Stimulated activated CD4-positive, alpha-beta T cell treated with anti-CD3 and anti-CD28 coated beads, Interleukin-12 subunit alpha, Interleukin-12 subunit beta, amount 100 ng/mL, for 4 hours (primary cell): Measurements from ENCODE around the gene SLC9C1.

Experiments
- DNase-seq: peaks from one replicate; pipeline ENCODE4 v3.0.0-alpha.2; 2020

Gene SLC9C1

DNA sequence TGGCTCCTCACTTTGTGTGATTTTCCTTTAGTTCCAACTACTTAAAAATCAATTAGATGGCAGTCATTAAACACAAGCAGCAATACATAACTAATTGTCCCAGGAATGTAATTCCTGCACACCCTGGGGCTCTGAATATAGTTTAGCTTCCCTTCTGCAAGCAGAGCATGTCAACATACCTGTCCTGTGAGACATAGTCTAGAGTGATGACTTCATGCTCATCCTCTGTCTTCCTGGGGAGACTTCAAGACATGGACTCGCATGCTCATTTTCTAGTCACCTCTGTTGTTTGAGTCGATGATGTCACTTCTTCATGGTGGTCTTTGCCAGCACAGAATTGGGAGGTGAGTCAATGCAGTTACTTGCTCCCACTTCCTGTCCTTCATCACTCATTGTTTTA lies 192.1 kb downstream of the SLC9C1 start:
- DNase-seq: no peak

DNA sequence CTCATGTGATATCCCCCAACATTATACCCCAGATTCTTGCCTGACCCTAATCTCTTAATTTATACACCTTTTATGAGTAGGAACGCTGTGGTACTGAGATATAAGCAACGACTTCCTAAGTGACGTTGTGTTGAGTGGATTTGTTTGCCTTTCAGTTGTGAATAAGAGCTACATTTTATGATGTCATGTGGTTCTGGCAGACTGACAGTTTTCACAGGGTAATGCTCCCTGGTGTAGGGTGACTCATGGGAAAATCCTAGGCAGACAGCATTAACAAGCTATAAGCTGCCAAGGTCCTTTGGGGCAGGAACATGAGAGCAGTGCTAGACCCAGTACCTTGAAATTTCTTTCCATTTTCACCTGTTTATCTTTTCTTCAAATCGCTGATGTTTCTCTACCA lies 196.6 kb downstream of the SLC9C1 start:
- no peak for DNase-seq

DNA sequence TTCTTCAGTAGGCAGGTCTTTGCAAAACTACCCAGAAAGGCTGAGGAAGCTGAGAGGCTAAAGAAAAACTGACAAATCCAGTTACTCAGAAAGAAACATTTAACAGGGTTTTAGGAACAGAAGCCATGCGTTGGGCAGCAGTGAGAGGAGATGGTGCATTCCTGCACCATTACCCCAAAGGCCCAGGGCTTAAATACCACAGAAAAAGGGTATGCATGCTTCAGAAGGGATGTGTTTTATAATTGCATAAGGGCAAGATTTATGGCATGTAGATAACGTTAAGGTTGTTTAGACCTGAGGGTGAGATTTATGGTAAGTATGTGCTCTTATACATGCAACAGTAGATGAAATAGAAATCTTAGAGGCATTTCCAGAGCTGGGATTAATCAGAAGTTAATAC lies 197.8 kb downstream of the SLC9C1 start:
- no peak for DNase-seq

DNA sequence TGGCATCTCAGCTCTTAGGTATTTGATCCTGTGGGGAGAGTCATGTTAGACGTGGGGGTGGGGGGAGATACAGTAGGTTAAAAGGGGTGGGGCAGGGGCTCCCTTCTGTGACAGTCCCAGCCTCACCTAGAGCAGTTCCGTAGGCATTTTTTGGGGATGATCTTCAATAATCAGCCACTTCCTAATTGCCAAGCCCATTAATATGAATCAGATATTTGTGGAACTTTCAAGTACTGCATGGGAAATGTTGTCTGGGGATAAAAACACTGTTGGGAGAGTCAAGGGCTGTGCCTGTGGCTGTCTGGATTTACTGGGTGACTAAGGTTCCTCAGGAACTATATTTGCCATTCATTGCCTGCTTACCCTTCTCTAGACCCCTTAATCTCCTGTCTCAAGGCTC lies 198.3 kb downstream of the SLC9C1 start:
- no peak for DNase-seq

DNA sequence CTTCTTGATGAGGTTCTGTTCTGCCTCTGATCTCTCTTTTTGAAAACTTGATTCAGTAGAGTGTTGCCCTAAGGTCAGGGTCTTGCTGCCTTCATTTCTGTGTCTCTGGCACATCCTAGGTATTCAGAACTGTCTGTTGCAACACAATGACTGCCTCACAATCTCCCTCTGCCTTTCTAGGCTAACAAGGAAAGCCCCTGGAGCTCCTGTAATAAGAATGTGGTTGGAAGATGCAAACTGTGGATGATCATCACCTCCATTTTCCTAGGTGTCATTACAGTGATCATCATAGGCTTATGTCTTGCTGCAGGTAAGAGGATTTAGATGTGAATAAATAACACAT lies 200.9 kb downstream of the SLC9C1 start:
- no peak for DNase-seq

DNA sequence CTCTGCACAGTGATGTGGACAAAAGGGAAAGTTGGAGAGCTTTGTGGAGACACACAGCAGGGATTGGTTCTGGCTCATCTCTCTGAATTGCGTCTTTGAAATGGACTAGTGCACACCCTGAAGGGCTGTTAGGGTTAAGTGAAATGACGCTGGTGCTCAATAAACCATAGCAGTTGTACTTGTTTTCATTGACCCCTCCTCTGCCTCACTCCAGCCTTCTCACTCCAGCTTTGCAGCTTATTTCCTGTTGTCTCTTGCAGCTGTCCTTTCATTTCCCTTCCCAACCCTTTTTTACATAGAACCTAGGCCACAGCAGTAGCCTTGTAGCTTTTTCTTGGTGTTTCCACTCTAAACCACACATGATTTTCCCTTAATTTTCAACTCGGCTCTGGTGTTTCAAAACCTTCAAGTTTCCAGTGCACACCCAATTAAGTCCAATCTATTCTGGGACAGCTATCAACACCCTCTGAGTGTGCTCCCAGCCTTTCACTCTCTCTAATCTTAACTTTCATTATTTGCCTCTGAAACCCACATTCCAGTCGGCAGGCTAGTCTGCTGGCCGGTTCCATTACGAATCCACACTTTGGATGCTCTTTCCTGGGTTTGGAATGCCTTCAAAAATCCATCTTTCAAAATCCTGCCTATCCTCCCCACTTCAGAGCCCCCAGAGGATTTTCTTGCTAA lies 201.4 kb downstream of the SLC9C1 start:
- no peak for DNase-seq

DNA sequence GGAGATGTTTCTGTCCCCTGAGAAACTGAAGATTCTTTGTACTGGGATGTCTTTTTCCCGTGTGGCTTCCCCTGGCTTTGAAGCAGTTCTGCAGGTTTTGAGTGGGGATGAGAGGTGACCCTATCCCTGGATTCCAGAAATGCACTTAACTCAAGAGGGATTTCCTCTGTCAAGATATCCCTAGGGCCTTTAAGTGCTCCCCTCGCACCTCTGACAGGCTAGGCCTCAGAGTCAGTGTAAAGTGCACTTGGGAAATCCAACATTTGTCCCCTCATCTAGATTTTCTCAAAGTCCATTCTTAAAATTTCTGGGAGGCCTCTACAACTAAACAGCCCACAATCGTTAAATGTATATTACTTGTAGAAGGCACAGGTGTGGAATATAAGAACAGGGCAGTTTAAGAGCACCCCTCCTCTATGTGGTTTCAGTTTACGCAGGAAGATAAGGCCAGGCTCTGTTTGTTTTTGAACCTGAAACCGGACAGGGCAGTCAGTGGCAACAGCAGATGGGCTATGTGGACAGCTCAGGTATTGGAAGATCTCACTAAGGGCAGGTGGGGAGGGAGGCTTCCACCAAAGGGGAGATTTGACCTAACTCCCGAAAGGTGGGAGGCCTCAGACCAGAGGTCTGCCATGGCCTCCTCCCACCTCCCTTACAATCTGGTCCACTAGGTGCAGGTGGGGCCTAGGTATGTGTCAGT lies 203.0 kb downstream of the SLC9C1 start:
- no peak for DNase-seq
